ENCODE results near the gene CENPX. TPM values are rescaled to one million over a fixed set of nuclear protein-coding genes. Genes with fewer than 3 reads are reported as not detected.

The CENPX gene
- total and polyA plus RNA-seq, 2 donors (not counting 3 experiments of a cell fraction or from before 2014, with no cell fraction given) = 56.2 to 67.2 TPM

- Histone ChIP-seq H3K27ac (ENCODE audit: insufficient read depth, low read depth, low read length) (no peak overlapping the region), H3K36me3 (ENCODE audit: control insufficient read depth in 2 of 2, extremely low read depth in 1 of 2, insufficient read depth in 2 of 2, low read length in 2 of 2) (no peaks in the 10 kb centered on the region), H3K9ac (replicated peaks; ENCODE audit: extremely low read depth, insufficient read depth, low read length) (peak overlapping the region; percentile 78), H3K4me2 (ENCODE audit: insufficient read depth, low read length) (peak overlapping the region; percentile 67), H3K79me2 (ENCODE audit: control insufficient read depth, insufficient read depth, low read length) (peaks cover 7% of the 10 kb centered on the region), H3K9me1 (replicated peaks; ENCODE audit: control insufficient read depth, extremely low read depth, insufficient read depth, low read length) (no peaks in the 10 kb centered on the region), H3K9me3 (replicated peaks; ENCODE audit: control insufficient read depth, insufficient read depth, low read length) (no peaks in the 10 kb centered on the region), H4K20me1 (replicated peaks; ENCODE audit: control insufficient read depth, extremely low read depth, insufficient read depth, low read length) (no peaks in the 10 kb centered on the region), H2AFZ (ENCODE audit: low read depth, low read length) (peak overlapping the region; percentile 87), H3K27me3 (ENCODE audit: control insufficient read depth in 2 of 2, insufficient read depth in 2 of 2, low read length in 2 of 2) (no peaks in the 10 kb centered on the region), H3K4me1 (ENCODE audit: control insufficient read depth, extremely low read depth, insufficient read depth, low read length) (peaks cover 13% of the 10 kb centered on the region), H3K4me3 (replicated peaks in 1 of 3; ENCODE audit: insufficient read depth in 1 of 3, low read depth in 1 of 3, low read length in 3 of 3) (peak overlapping the region; percentile 58 to 71 (median 69))
- no TSS peak for BruUV-seq (replicated peaks)
- TF ChIP-seq MYC (IDR thresholded peaks at IDR 0.05; ENCODE audit: low read depth, low read length) (no peak), POLR2AphosphoS5 (IDR thresholded peaks at IDR 0.05; ENCODE audit: insufficient read depth, low read depth, low read length) (no peak), FOS (IDR thresholded peaks at IDR 0.05; ENCODE audit: borderline replicate concordance, insufficient read depth, low read length) (no peak), POLR2A (IDR thresholded peaks at IDR 0.05; ENCODE audit: low read depth, low read length) (no peak), JUN (IDR thresholded peaks at IDR 0.05; ENCODE audit: borderline replicate concordance, insufficient read depth, insufficient read length, low read depth) (no peak), MAX (IDR thresholded peaks at IDR 0.05; ENCODE audit: insufficient read depth, insufficient read length) (no peak), EZH2 (IDR thresholded peaks at IDR 0.05; ENCODE audit: borderline replicate concordance, low read depth, low read length, severe bottlenecking) (no peak), GATA2 (IDR thresholded peaks at IDR 0.05; ENCODE audit: insufficient read depth, insufficient read length, low read depth, low read length) (no peak), CTCF (IDR thresholded peaks at IDR 0.05; ENCODE audit: extremely low read depth in 1 of 2, insufficient read depth in 1 of 2, low read depth in 1 of 2, low read length in 2 of 2) (no peak)
- ChIA-PET POLR2A (no interaction called here), CTCF (interaction anchor here (1.4 kb wide), 1 partner anchor 62 kb away, joined by 6 read pairs; the partner anchor contains the start of gene FASN)
- FAIRE-seq (no peak), DNase-seq (ENCODE audit: low read depth, low spot score) (no peak)
- dilution Hi-C loops (cut with MboI; ENCODE audit: extremely low pct_ligation_motif_present, low sequenced_read_pairs) = no loop called here
- intact Hi-C loops (cut with micrococcal nuclease) = loop anchor here (1.0 to 10.0 kb wide), 4 partner anchors 13 to 378 kb away; partner anchors contain the start of genes HEXD, LRRC45 and OGFOD3
Observed at GRCh38 chr17:82036634-82037091, 14.0 kb upstream of the CENPX start.
